HG02798 (cell line): ENCODE results near the gene DAPK2.
"Not testable (repeated sequence)": the region's sequence is repeated elsewhere in the genome, so short reads cannot be mapped to it uniquely, and the experiment has no call there.

Experiments
- ATAC-seq: cut with Tn5 transposase; IDR thresholded peaks from one replicate; pipeline ENCODE4 v1.9.1; 2021; ENCODE audit warnings: mild to moderate bottlenecking; ENCODE audit not compliant: unreplicated experiment, poor library complexity

DAPK2 gene

DNA sequence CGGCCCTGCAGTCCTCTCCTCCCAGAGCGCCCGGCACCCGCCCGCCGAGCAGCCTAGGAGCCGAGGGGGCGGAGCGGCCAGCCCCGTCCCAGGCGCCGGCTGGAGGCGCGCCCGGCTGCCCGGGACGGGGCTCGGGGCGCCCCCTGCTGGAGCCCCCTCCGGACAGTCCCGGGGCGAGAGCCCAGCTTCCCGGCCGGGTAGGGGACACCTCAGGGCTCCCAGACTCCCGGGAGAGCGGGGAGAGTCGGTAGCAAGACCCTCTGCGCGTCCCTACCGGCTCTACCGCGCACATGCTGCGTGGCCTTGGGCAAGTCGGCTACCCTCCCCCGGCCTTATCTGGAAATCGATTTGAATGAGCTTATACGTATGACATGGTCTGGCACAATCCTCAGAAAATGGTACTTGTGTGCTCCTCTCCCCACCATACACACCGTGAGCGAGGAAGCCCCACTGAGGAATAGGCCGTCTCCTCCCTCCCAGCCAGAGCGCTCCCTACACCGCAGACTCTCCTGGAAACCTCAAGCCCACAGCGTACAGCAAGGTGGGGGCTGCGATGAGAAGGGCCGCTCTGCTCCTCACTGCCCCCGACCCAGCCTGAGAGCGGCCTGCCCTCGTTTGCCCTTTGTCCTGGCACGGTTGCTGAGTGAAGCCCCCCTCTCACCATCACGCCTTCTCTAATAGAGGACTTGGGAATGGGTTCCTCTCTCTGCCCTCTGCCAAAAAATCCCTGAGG, at the start of gene DAPK2:
TSS of gene DAPK2 (minus strand) at position 65 of the 733 bp plus-strand sequence. CDS start 6,224 bp downstream, outside the sequence.
- peak; percentile 70 for ATAC-seq

DNA sequence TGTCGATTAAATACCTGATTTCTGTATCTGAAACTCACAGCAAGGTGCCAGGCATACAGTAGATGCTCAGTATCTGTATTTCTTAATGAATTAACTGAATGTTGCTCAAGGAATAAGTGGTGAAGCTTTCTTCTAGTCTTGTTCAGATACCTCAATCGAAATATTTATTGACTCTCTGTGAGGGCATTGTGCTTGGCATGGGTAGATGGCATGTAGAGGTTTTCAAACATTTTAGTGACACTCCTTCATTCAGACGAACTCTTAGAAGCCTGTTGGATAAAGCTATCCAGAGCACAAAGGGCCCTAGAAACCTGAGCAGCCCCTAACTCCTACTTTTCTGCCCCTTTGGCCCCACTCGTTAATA, 49.1 kb upstream of the DAPK2 start:
- ATAC-seq: no peak

DNA sequence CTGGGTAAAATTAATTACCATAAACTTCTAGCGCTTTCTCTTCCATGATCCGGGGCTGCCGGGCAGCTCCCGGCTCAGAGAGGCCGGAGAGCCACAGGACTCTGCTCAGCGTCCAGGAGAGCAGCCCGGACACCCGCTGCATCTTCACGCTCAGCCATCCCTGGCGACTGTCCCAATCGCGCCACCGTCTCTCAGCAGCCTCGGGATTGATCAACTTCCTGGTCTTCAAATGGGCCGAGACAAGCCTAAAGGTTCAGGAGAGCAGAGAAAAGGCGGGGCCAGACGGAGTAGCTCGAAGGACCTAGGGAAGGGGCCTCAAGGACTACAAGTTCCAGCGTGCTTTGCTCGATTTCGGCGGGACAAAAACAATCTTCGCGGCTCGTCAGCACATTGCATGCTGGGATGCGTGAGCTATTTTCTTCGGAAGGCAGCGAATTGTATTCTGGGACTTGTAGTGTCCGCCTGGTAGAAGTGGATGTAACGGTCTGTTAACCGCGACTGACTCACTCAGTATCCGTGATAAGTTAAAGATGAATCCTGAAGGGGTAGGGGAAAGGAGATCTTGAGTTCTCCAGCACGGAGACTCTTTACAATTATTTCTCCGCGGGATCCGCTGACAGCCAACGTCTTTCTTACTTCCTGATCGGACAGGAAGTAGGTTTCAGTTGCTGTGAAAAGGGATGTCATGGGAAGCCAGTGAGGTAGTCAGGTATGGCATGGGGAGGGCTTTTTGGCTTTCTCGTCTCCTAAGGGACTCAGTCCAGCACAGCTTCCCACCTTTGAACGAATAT, 47.5 kb upstream of the DAPK2 start, which contains the start of gene CIAO2A:
TSS of gene CIAO2A (minus strand) at position 212 of the 791 bp plus-strand sequence. CDS start at position 142, 70 bp downstream.
- peak; percentile 76 for ATAC-seq

DNA sequence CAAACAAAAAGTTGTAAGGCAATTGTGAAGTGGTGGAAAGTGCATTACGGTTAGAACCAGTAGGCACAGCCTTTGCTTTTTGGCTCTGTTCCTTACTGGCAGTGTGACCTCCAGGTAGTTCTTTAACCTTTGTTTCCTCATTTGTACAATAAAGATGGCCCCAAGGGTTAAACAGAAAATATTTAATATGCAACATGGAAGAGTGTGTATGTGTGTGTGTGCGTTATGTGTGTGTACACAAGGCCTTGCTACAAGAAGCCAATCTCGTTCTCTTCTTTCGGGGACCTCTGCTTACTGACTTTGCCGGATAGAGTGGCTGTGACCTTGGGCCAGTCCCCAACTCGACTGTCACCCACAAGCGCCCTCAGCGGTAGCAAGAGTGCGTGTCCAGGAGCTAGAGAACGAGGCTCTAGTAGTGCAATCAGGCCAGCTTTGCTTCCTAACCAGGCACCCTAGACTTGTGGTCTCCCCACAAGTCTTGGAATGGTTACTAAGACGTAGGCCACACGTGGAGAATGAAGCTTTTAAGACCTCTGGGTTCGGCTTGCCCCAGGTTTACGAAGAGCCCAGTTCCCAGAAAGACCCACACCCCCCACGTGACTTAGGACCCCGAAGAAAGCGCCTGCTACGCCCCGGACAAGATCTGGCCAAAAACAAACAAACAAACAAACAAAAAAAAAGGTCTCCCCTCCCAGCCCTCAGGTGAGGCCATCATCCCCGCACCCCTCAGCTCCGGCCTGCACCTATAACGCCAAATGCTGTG, 46.8 kb upstream of the DAPK2 start:
- peak; percentile 26 for ATAC-seq

DNA sequence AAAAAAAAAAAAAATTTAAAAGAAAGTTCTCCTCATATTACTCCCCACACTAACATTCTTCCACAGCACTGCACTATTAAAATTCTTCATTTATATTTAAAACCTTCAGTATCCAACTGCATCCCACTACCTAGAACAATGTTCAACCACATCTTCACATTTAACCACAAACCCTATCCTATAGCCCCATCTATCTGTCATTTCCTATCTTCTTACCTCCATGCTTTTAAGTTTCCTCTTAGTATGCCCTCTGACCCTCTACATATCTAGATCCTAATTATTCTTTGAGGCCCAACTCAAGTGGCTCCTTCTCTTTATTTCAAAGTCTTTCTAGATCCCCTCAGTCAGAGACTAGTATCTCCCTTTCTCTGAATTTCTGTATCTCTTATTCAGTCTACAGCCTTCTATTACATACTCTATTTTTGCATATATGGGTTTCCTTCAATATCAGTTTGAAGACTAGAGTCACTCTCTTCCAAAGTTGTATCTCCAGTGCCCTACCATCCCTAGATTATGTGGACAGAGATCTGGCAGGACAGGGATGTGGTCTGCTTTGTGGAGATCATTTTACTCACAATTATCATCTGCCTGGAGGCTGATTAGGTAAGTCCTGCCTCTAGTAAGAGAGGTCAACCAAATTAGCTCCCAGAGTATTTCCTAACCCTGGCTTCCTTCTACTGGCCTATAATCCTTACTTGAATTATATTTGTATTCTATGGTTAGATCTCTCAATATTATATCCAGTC, 46.0 kb upstream of the DAPK2 start:
- ATAC-seq: no peak

DNA sequence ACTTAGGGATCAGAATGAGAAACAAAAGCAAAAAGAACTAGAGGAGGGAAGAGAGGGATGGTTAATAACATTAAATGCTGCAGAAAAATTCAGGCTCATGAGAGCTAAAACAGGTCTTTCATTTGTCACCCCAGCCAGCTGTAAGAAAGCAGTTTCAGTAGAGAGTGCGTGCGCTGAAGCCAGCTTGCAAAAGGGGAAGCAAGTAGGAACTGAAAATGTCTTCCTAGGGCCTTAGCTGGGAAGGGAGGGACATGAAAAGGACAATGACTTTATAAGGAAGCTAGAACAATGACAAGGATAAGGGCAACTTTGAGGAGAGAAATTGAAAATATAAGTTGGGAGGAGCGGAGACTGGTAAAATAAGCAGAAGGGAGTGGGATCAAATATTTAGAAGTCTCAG, 44.2 kb upstream of the DAPK2 start:
- ATAC-seq: no peak

DNA sequence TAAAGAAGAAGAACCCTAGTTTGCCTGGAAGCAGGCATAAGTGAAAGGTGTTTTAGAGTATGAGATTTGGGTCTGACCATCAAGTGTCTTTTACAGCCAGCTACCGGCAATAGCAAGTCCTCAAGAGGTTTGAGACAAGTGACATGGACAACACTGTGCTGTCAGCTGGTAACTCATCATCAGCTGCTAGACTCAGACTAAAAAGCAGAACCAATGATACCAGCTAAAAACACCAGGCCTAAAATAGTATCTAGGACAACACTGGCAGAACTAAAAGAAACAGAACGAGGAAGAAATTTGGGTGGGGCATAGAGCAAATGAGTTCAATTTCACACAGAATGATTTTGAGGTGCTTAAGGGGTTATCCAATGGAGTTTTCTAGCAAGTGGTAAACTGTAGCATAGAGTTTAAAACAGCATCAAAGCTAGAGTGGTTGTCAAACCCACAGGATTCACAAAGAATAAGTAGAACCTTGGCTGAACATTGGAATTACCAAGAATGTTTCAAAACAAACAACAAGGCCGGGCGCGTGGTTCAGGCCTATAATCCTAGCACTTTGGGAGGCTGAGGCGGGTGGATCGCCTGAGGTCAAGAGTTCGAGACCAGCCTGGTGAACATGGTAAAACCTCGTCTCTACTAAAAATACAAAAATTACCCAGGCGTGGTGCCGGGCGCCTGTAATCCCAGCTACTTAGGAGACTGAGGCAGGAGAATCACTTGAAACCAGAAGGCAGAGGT, 43.4 kb upstream of the DAPK2 start:
- no peak for ATAC-seq

DNA sequence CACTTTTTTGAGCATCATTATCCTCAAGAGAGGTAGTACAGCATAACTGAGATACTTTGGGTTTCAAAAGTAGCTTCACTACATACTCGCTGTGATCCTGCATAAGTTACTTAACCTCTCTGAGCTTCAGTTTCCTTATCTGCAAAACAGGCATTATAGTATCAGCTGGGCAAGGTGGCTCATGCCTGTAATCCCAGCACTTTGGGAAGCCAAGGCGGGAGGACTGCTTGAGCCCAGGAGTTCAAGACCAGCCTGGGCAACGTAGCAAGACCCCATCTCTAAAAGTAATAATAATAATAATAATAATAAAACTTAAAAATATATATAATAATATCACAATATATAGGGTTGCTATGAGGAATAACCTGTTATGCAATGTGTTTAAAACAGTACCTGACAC, 36.5 kb upstream of the DAPK2 start:
- no peak for ATAC-seq

DNA sequence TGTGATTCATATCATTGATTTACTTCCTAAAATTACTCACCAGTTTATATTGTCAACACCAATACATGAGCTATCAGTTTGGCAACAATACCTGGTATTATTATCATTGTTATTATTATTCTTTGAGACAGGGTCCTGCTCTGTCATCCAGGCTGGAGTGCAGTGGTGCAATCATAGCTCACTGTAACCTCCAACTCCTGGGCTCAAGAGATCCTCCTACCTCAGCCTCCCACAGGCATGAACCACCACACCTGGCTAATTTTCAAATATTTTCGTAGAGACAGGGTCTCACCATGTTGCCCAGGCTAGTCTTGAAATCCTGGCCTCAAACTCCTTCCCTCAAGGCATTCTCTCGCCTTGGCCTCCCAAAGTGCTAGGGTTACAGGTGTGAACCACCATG, 27.2 kb upstream of the DAPK2 start:
- ATAC-seq: not testable (repeated sequence)

DNA sequence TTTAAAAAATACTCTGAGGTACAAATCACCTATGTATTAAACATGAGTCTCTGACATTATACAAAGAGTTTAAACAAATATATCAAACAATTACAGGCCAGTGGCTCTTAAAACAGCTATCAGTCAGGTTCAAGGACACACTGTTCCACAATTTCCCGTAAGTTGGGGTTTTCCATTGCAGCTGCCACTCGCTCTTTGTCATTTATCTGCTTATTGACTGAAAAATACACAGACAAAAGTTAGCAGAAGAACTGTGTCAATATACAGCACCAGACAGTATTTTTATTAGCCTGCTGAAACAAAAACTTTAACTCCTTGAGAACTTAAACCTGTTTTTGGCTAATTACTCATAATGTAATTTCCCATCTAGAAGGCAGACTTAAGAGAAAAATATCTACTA, 26.5 kb upstream of the DAPK2 start:
- no peak for ATAC-seq

DNA sequence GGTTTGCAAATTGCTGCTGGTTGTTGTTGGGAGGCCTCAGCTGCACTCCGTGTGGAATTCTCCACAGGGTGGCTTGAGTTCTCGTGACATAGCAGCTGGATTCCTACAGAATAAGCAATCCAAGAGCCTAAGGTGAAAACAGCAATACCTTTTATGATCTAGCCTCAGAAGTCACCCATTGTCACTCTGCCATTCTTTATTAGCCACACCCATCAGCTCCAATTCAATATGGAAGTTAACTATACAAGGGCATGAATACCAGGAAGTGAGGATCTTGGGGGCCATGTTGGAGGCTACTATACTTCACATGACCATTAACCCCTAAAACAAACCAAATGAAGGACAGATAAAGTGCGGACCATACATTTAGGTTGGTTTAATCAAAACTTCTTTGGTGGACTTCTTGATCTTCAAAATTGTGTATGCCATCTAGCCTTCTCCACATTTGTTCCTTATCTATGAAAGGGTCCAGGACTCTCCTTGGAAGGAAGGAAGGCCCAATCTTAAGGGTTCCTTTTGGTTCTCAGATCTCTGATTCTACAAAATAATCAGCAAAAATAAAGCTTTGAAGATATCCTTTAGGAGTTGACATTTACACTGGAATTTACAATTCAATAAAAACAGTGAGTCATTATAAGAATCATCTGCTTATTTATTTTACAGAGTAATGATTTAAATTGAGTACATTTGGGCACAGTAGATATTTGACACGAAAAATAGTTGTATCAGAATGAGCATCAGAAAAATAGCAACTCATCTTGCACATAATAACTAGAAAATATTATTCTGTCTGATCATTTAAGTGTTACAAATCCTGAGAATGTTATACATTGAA, 25.9 kb upstream of the DAPK2 start:
- no peak for ATAC-seq

DNA sequence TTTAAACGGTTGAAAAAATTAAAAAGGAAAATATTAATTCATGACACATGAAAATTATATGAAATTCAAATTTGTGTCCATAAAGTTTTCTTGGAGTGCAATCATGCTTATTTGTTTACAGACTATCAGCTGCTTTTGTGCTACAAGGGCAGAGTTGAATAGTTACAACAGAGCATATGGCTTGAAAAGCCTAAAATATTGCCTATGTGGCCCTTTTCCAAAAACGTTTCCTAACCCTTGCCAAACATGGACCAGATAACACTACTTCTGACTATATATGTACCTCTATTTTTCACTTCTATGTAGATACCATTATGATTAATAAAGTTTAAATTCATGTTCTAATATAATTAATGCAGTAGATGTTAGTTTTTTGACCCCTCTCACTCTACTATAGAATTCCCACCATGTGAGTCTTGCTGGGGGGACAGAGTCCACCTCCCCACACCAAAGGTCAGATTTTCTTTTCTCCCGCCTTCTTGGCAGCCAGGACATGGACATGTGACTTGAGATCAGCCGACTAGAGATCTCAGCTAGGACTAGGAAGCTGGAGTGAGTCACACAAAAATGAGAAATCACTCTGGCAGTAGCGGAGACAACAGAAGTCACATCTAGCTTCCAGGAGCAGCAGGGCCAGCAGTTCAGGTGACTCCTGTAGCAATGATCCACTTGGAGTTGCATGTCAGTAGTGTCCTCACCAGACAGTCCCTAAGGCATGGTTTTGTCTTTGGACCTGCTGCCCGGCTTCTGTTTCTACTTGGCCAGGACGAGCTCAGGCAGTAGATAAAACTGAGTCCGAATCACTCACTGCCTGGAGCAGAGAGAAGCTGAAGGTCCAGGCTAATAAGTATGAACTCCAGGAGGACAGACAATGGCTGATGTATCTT, 24.9 kb upstream of the DAPK2 start:
- ATAC-seq: no peak

DNA sequence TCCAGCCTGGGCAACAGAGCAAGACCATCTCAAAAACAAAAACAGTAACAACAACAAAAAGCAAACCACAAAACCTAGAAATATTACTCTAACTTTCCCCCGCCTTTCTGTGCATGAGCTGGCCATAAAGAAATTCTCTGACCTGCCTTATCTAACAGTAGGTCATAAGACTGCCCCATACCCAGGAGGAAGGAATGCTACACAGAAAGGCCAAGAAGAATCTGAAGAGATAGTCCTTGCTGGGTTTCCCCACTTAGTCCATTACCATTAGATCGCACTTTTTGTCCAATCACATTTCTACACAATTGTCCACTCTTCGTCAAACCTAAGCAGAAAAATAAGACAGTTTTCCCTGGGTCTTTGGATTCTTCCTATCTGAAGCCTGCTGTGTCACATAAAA, 23.8 kb upstream of the DAPK2 start:
- ATAC-seq: no peak

DNA sequence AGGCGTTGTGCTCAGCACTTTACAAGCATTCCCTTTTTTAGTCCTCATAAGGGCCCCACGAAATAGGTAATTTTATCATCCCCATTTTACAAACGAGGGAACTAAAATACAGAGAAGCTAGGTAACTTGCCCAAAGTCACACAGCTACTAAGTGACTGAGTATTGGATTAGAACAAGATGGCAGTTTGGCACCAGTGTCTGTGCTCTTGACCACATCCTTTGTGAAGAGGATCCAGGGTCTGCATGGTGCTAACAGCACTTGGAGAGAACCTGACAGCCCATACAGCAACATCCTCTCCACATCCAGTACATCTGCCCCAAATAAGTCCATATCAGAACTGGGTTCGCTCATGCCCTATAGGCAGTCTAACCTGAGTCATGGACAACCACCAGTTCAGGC, 21.8 kb upstream of the DAPK2 start:
- ATAC-seq: no peak

DNA sequence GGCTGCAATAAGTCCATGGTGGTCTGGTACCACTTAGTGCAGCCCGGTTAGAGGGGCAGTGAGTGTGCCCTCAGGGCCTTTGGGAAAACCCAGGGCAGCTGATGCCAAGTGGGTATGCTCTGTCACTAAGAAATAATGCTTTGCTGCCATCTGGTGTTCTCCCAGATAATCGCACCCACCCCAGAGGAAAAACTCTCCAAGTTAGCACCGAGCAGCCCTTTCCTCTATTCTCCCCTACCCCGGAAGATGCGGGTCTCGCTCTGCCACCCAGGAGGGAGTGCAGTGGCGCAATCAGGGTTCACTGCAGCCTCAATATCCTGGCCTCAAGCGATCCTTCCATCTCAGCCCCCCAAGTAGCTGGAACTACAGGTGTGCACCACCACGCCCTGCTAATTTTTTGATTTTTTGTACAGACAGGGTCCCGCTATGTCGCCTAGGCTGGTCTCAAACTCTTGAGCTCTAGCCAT, 21.3 kb upstream of the DAPK2 start:
- no peak for ATAC-seq

DNA sequence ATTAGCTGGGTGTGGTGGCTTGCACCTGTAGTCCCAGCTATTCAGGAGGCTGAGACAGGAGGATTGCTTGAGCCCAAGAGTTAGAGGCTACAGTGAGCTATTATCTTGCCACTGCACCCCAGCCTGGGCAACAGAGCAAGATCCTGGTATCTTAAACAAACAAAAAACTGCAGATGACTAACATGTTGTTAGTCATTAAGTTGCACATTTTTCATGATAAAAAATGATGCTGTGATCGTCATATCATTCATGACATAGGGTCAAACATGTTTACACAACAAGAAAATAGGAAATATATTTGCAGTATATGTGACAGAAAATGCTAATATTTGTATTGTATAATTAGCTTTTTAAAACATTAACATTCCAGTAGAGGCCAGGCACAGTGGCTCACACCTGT, 20.2 kb upstream of the DAPK2 start:
- no peak for ATAC-seq

DNA sequence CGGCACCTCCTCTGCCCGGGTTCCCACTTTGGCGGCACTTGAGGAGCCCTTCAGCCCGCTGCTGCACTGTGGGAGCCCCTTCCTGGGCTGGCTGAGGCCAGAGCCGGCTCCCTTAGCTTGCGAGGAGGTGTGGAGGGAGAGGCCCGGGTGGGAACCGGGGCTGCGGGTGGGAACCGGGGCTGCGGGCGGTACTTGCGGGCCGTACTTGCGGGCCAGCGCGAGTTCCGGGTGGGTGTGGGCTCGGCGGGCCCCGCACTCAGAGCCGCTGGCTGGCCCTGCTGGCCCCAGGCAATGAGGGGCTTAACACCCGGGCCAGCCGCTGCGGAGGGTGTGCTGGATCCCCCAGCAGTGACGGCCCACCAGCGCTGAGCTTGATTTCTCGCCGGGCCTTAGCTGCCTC, 14.4 kb upstream of the DAPK2 start:
- no peak for ATAC-seq

DNA sequence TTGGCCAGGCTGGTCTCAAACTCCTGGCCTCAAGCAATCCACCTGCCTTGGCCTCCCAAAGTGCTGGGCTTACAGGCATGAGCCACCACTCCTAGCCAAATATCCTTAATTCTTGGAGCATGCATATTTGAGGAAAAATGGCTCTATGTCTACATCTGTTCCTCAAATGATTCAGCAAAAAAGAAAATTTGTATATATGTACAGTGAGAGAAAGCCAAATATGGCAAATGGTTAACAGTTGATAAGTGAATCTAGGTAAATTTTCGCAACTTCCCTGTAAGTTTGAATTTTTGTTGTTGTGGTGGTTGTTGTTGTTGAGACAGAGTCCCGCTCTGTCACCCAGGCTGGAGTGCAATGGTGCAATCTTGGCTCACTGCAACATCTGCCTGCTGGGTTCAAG, 12.8 kb upstream of the DAPK2 start:
- not testable (repeated sequence) for ATAC-seq
